Measurements from ENCODE around the gene TBC1D13.
"Not testable (repeated sequence)": the region's sequence is repeated elsewhere in the genome, so short reads cannot be mapped to it uniquely, and the experiment has no call there.

The TBC1D13 gene, protein sequence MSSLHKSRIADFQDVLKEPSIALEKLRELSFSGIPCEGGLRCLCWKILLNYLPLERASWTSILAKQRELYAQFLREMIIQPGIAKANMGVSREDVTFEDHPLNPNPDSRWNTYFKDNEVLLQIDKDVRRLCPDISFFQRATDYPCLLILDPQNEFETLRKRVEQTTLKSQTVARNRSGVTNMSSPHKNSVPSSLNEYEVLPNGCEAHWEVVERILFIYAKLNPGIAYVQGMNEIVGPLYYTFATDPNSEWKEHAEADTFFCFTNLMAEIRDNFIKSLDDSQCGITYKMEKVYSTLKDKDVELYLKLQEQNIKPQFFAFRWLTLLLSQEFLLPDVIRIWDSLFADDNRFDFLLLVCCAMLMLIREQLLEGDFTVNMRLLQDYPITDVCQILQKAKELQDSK

DNA sequence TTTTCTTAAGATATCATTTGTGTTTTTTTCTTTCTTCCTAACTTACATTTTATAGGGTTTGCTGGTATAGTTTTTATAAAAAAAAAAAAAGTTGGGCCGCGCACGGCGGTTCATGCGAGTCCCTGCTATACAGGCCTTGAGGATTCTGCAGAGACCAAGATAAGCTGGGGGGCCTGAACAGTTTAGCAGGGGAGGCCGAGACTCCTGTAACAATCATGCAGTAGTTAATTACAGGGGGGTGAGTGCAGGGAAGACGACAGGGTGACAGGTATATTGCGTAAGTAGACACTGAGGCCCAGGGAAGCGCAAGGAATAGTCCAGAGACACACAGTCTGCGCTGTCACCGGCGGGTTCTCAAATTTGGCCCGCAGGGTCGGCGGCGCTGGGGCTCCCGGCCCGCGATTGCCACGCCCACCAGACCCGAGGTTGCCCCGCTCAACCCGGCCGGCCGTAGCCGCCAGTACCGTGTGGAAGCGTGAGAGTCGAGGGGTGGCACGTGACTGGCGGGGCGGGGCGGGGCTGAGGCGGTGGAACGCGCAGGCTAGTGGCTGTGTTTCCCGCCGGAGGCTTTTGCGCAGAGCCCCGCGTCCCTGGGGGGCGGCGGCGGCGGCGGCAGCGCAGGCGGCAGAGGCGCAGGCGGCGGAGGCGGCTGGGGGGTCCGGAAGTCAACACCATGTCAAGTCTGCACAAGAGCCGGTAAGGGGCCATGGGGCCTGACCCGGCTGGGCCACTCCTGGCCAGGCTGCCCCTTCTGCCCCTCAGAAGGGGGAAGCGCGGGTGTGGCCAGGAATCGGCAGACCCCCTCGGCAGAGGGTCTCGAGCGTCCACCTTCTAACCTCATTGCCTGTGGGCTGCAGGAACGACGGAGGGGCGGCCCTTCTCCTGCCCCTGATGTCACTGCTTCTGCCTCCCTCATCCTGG, at the start of gene TBC1D13:
Gene TBC1D13 (plus strand): TSS at position 573 of the 921 bp plus-strand sequence. CDS start 101 bp downstream, at position 674.
- peak; percentile 81 to 85 (median 82) for DNase-seq (ENCODE audit: low read depth in 3 of 3)

- DNase-seq (ENCODE audit: low read depth in 3 of 3), result no peak
Measured at GRCh38 chr9:128742401-128742800, 44.7 kb upstream of the TBC1D13 start.

DNA sequence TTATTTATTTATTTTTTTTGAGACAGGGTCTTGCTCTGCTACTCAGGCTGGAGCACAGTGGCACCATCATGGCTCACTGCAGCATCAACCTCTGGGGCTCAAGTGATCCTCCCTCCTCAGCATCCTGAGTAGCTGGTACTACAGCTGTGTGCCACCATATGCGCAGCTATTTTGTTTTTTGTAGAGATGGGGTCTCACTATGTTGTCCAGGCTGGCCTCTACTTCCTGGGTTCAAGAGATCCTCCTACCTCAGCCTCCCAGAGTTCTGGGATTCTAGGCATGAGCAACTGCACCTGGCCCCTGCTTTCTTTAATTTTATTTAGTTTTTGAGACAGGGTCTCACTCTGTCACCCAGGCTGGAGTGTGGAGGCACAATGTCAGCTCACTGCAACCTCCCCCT, 43.6 kb upstream of the TBC1D13 start:
- DNase-seq (ENCODE audit: low read depth in 3 of 3), result no peak

DNA sequence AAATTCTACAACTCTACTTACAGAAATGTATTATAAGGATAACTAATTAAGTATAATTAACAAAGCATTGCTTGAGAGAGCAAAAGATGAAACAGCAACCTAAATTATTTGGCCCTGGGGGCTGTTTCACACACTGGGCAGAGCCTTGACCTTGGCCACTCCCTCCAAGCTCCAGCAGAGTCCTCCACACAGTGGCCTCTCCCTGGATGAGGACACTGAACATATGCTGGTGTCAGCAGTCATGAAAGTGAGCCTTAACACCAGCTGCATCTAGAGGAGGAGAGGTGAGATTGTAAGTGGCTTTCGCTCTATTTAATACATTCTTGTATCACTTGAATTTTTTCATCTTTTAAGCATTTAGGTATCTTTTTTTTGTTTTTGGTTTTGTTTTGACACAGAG, 39.8 kb upstream of the TBC1D13 start:
- no peak for DNase-seq (ENCODE audit: low read depth in 3 of 3)

GRCh38 chr9:128750926-128751595, 36.0 kb upstream of the TBC1D13 start:
- DNase-seq (ENCODE audit: low read depth in 3 of 3), result no peak

DNA sequence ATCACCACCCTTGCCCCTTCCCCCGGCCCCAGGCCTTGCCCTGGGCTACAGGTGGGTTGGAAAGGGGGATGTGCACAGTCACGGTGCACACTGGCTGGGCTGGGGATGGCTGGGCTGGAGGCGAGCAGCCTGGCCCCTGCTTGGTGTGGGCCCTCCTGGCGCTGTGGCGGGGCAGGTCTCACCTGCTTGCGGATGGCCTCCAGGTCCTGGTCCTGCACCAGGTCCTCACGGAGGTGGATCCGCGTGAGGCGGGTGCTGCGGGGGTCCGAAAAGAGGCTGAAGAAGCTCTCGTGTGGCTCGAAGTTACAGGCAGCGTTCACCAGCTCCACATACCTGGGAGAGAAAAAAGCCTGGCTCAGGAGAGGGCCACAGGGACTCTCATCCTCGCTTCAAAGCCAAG, 33.4 kb upstream of the TBC1D13 start:
- DNase-seq (ENCODE audit: low read depth in 3 of 3), result no peak

GRCh38 chr9:128757602-128758001, 29.5 kb upstream of the TBC1D13 start:
- DNase-seq (ENCODE audit: low read depth in 3 of 3), result no peak

- DNase-seq (ENCODE audit: low read depth in 3 of 3), result no peak
Measured at GRCh38 chr9:128762671-128763449, 24.2 kb upstream of the TBC1D13 start.

GRCh38 chr9:128764361-128764760, 22.7 kb upstream of the TBC1D13 start:
- DNase-seq (ENCODE audit: low read depth in 3 of 3), result no peak

- no peak for DNase-seq (ENCODE audit: low read depth in 3 of 3)
Measured at GRCh38 chr9:128765499-128765898, 21.6 kb upstream of the TBC1D13 start.

GRCh38 chr9:128768606-128769005, 18.4 kb upstream of the TBC1D13 start:
- no peak for DNase-seq (ENCODE audit: low read depth in 3 of 3)

DNA sequence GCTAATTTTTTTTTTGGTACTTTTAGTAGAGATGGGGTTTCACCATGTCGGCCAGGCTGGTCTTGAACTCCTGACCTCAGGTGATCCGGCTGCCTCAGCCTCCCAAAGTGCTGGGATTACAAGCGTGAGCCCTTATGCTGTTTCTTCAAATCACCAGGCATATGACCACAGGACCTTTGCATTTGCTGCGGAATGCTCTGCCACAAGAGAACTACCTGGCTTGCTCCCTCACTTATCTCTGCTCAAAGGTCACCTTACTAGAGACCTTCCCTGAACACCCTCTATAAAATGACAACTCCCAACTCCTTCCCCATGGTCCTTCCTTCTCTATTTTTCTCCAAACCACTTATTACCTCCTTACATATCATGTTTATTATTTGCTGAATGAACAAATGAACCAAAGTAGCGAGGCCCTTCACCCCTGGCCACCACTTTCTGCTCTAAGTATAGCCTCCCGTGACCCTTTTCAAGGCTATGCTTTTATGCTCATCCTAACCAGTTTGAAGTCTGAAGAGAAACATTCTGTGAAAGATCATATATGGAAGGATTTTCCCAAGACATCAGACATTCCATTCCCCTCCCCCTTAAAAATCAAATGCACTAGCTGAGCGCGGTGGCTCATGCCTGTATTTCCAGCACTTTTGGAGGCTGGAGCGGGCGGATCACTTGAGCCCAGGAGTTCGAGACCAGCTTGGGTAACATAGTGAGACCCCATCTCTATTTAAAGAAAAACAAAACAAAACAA, 16.6 kb upstream of the TBC1D13 start:
- no peak for DNase-seq (ENCODE audit: low read depth in 3 of 3)

- no peak for DNase-seq (ENCODE audit: low read depth in 3 of 3)
Measured at GRCh38 chr9:128771094-128771721, 15.8 kb upstream of the TBC1D13 start.

DNA sequence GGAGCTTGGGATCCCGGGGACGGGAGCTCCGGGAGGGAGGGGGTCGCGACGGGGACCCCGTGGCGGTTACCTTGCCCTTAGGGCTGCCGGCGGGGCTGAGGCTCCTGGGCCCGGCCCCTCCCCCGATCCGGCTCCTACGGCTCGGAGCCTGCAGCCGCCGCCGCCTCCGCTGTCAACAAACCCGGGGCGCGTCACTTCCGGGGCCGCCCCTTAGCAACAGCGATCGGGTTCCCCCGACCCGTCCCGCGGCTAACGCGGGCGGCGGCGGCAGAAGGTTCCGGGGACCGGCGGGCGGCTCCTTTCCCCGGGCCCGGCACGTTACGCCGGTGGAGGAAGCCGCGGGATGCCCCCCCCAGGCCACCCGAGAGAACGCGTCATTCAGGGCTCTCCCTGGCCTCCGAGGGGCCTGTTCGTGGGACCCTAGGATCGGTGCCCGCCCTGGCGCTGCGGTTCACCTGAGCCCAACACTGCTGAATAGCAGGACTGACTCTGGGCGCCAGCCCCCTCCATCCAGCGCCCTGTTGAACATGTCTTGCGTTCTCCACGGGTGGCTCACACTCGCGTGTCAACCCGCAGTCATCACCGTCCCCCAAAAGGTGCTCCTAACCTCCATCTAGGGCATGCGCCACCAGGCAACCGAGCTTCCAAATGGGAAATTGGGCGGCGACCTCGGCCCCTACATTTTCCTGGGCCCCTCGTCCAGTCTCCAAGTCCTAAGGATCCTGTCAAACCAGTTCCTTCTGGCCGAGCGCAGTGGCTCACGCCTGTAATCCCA, 15.1 kb upstream of the TBC1D13 start, which contains the start of gene ZER1:
Gene ZER1 (minus strand): TSS at position 183 of the 775 bp plus-strand sequence. CDS start 16,362 bp downstream, outside the sequence.
- DNase-seq (ENCODE audit: low read depth in 3 of 3), result peak; percentile 87 to 89 (median 88)

DNA sequence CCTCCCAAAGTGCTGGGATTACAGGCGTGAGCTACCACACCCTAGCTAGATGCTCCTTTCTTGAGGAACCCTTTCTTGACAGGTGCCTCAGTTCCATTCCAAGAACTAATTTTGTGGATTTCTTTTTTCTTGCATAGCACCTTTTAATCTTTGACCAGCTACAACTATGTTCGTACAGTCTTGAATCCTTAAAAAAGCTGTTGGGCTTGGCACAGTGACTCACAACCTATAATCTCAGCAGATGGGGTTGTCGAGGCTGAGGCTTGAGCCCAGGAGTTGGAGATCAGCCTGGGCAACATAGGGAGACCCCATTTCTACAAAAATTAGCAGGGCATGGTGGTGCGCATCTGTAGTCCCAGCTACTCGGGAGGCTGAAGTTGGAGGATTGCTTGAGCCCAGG, 14.0 kb upstream of the TBC1D13 start:
- DNase-seq (ENCODE audit: low read depth in 3 of 3), result no peak

GRCh38 chr9:128774804-128775203, 12.2 kb upstream of the TBC1D13 start:
- DNase-seq (ENCODE audit: low read depth in 3 of 3), result no peak

GRCh38 chr9:128780093-128780492, 7.0 kb upstream of the TBC1D13 start:
- DNase-seq (ENCODE audit: low read depth in 3 of 3), result not testable (repeated sequence)

GRCh38 chr9:128781187-128782070, 5.6 kb upstream of the TBC1D13 start:
- no peak for DNase-seq (ENCODE audit: low read depth in 3 of 3)

Measured in stimulated activated CD4-positive, alpha-beta T cell treated with anti-CD3 and anti-CD28 coated beads, TNF-alpha, amount 100 ng/mL, for 4 hours (primary cell).